A549 (cell line): Measurements from ENCODE around the gene HIGD1B. TPM values are rescaled to one million over a fixed set of nuclear protein-coding genes. Genes with fewer than 3 reads are reported as not detected.

ENCODE experiments used
- ATAC-seq, 2 experiments: fragments of 200-7000 bp in 1 of 2; fragments of >200 bp in 1 of 2; cut with Nextera tagmentation in 1 of 2; cut with Tn5 transposase in 1 of 2; 3 replicates each; pipeline versions ENCODE4 v1.8.0 to v1.9.1; 2018 to 2020; ENCODE audit warnings: mild to moderate bottlenecking in 1 of 2, moderate library complexity in 1 of 2
- CTCF ChIA-PET: fragments of 300-600 bp; sonication (Branson Sonifier 250); formaldehyde crosslinking; extraction: SDS; loops from one replicate; lab custom pipeline; 2021; ENCODE audit warnings: antibody characterized with exemption, inconsistent platforms; lab: Yijun Ruan, JAX
- POLR2A ChIA-PET: fragments of 350-600 bp; formaldehyde crosslinking; extraction: SDS; loops from one replicate; lab custom pipeline; 2021; ENCODE audit warnings: antibody characterized with exemption, inconsistent platforms; lab: Yijun Ruan, JAX
- DNase-seq, 2 experiments: peaks; one replicate each; pipeline versions ENCODE4 v3.0.0 to v3.0.0-alpha.2; 2011 to 2016; ENCODE audit warnings: low read depth in 1 of 2, low spot score in 1 of 2
- FAIRE-seq: peaks from 2 replicates; lab custom pipeline; 2011; peaks lifted over from hg19 to GRCh38; lab: Jason Lieb, UNC
- H3K27ac ChIP-seq, 2 experiments: fragments of >200 bp; sonication (Bioruptor Twin); formaldehyde crosslinking; 3 replicates each; pipeline ENCODE4 v1.5.1; 2016 to 2017
- H3K4me1 ChIP-seq: fragments of >200 bp; sonication (Bioruptor Twin); formaldehyde crosslinking; 3 replicates; pipeline ENCODE4 v1.6.1; 2016
- H3K4me2 ChIP-seq: fragments of >200 bp; sonication (Bioruptor Twin); formaldehyde crosslinking; 3 replicates; pipeline ENCODE4 v1.6.1; 2016
- H3K4me3 ChIP-seq: fragments of >200 bp; sonication (Bioruptor Twin); formaldehyde crosslinking; 3 replicates; pipeline ENCODE4 v1.5.1; 2016
- H3K9me3 ChIP-seq: fragments of >200 bp; sonication (Bioruptor Twin); formaldehyde crosslinking; 3 replicates; pipeline ENCODE4 v1.6.1; 2016
- CBX2 ChIP-seq: fragments of 200-600 bp; sonication (generic); IDR thresholded peaks from 2 replicates; pipeline ENCODE4 v1.6.1; 2016; ENCODE audit warnings: low read depth, mild to moderate bottlenecking, borderline replicate concordance
- CEBPB ChIP-seq, 2 experiments: fragments of >200 bp in 1 of 2; sonication (Bioruptor Twin) in 1 of 2; formaldehyde crosslinking in 1 of 2; IDR thresholded peaks; 2 replicates each; pipeline ENCODE4 v1.6.1; 2012 to 2016
- FOSB ChIP-seq: fragments of 250-450 bp; sonication (Bioruptor Pico); IDR thresholded peaks from 2 replicates; pipeline ENCODE4 v1.5.0; 2020; ENCODE audit warnings: mild to moderate bottlenecking, moderate library complexity
- FOSL2 ChIP-seq, 2 experiments: fragments of 450-650 bp in 1 of 2; fragments of >200 bp in 1 of 2; sonication (Bioruptor Twin) in 1 of 2; formaldehyde crosslinking; IDR thresholded peaks; 2 replicates each; pipeline versions ENCODE4 v1.5.0 to v1.6.1; 2016 to 2020; ENCODE audit warnings: mild to moderate bottlenecking in 1 of 2, moderate library complexity in 1 of 2
- GATA3 ChIP-seq: IDR thresholded peaks from 2 replicates; pipeline ENCODE4 v1.6.1; 2012; ENCODE audit warnings: borderline replicate concordance
- HDAC2 ChIP-seq: fragments of 200-600 bp; sonication (generic); IDR thresholded peaks from 2 replicates; pipeline ENCODE4 v1.6.1; 2016
- HEYL ChIP-seq: fragments of 250-450 bp; sonication (Bioruptor Pico); IDR thresholded peaks from 2 replicates; pipeline ENCODE4 v1.8.0; 2021; ENCODE audit warnings: mild to moderate bottlenecking, moderate library complexity
- HOXB13 ChIP-seq: fragments of 250-450 bp; sonication (Bioruptor Pico); IDR thresholded peaks from 2 replicates; pipeline ENCODE4 v1.5.0; 2020; ENCODE audit warnings: low read depth, mild to moderate bottlenecking, moderate library complexity
- HOXB5 ChIP-seq: fragments of 250-450 bp; sonication (Bioruptor Pico); IDR thresholded peaks from 2 replicates; pipeline ENCODE4 v1.5.0; 2020; ENCODE audit warnings: mild to moderate bottlenecking, moderate library complexity
- JUN ChIP-seq, 2 experiments: fragments of >200 bp; sonication (Bioruptor Twin); formaldehyde crosslinking; IDR thresholded peaks; 2 replicates in 1 of 2; 3 replicates in 1 of 2; pipeline ENCODE4 v1.6.1; 2016 to 2017
- MAZ ChIP-seq: fragments of 150-350 bp; IDR thresholded peaks from 2 replicates; pipeline ENCODE4 v1.6.1; 2014; ENCODE audit warnings: antibody characterized with exemption, low read depth, low read length, borderline replicate concordance
- NPAS2 ChIP-seq: fragments of 250-450 bp; sonication (Bioruptor Pico); IDR thresholded peaks from 2 replicates; pipeline ENCODE4 v1.8.0; 2022; ENCODE audit warnings: mild to moderate bottlenecking, moderate library complexity, borderline replicate concordance
- PHF8 ChIP-seq: fragments of 200-600 bp; sonication (generic); IDR thresholded peaks from 2 replicates; pipeline ENCODE4 v1.6.1; 2016; ENCODE audit warnings: low read depth, mild to moderate bottlenecking, antibody characterized with exemption, moderate library complexity, borderline replicate concordance
- POLR2AphosphoS2 ChIP-seq: conservative IDR thresholded peaks from 2 replicates; pipeline ENCODE4 v1.6.1; 2012; ENCODE audit warnings: low read length, improper control_type of control experiment, inconsistent platforms
- RARB ChIP-seq: fragments of 250-450 bp; sonication (Bioruptor Pico); IDR thresholded peaks from 2 replicates; pipeline ENCODE4 v1.8.0; 2021; ENCODE audit warnings: mild to moderate bottlenecking, moderate library complexity
- RFX5 ChIP-seq: fragments of 450-650 bp; IDR thresholded peaks from 2 replicates; pipeline ENCODE4 v1.7.1; 2014; ENCODE audit warnings: antibody characterized with exemption, mild to moderate bottlenecking, moderate library complexity
- SMC3 ChIP-seq: fragments of >200 bp; sonication (Bioruptor Twin); formaldehyde crosslinking; IDR thresholded peaks from 3 replicates; pipeline ENCODE4 v1.6.1; 2018; ENCODE audit warnings: inconsistent platforms
- SREBF2 ChIP-seq: fragments of 450-650 bp; IDR thresholded peaks from 2 replicates; pipeline ENCODE4 v1.6.1; 2014; ENCODE audit warnings: mild to moderate bottlenecking, moderate library complexity
- USF2 ChIP-seq: fragments of 450-650 bp; IDR thresholded peaks from 2 replicates; pipeline ENCODE4 v1.6.1; 2014; ENCODE audit warnings: antibody characterized with exemption
- ZC3H11A ChIP-seq: fragments of 450-650 bp; IDR thresholded peaks from 2 replicates; pipeline ENCODE4 v1.6.1; 2014; ENCODE audit warnings: antibody characterized with exemption, mild to moderate bottlenecking
- ZNF302 ChIP-seq: fragments of 250-450 bp; sonication (Bioruptor Pico); IDR thresholded peaks from 2 replicates; pipeline ENCODE4 v1.9.0; 2021; ENCODE audit warnings: inconsistent platforms, mild to moderate bottlenecking, moderate library complexity
- ZSCAN20 ChIP-seq: fragments of 250-450 bp; sonication (Bioruptor Pico); IDR thresholded peaks from 2 replicates; pipeline ENCODE4 v1.8.0; 2022; ENCODE audit warnings: mild to moderate bottlenecking, moderate library complexity
- WGBS: methylation state at CpG from one replicate; pipeline ENCODE4 v1.1.6; 2017; ENCODE audit errors: missing lambda C conversion rate; 5-methylcytosine and 5-hydroxymethylcytosine counted together
- polyA plus RNA-seq, 4 experiments: library from polyadenylated mRNA; depleted of rRNA in 3 of 4; stranded (reverse); fragments of >200 nt; fragmentation: RNase III in 1 of 4; extraction: RNeasy Plus Mini Kit Qiagen cat#74134 plus additional on column Dnase treatment in 1 of 4; gene quantifications; 2 replicates in 3 of 4; 3 replicates in 1 of 4; pipeline ENCODE4 v1.2.3, GENCODE V29; 2011 to 2017
- TF ChIP-seq, protein P1 (sequence below): fragments of >200 bp; sonication (Bioruptor Twin); formaldehyde crosslinking; IDR thresholded peaks from 3 replicates; pipeline ENCODE4 v1.5.1; 2016
- TF ChIP-seq, protein P2 (sequence below): IDR thresholded peaks from 2 replicates; pipeline ENCODE4 v1.6.1; 2012
- TF ChIP-seq, protein P3 (sequence below): fragments of >200 bp; sonication (Bioruptor Twin); formaldehyde crosslinking; IDR thresholded peaks from 2 replicates; pipeline ENCODE4 v1.6.1; 2016
- TF ChIP-seq, protein P4 (sequence below): IDR thresholded peaks from 2 replicates; pipeline ENCODE4 v1.6.1; 2012

The HIGD1B gene
- polyA plus RNA-seq, 2 of the 4 experiments (the other 2 are of a cell fraction): not detected

DNA sequence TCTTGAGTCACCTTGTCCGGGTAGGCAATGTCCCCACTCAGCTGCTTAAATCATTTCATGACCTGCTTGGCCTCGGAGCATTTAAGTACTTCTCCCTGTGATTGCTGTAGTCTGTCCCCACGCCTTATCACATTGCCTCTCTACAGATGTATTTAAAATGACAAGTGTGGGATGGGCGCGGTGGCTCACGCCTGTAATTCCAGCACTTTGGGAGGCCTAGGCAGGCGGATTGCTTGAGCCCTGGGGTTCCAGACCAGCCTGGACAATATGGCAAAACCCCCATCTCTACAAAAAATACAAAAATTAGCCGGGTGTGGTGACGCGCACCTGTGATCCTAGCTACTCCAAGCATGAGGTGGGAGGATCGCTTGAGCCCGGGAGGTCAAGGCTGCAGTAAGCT is 16.3 kb upstream of the HIGD1B start:
- no peak for TF ChIP-seq HDAC2
- TF ChIP-seq RFX5: no peak
- TF ChIP-seq JUN (IDR thresholded peaks at IDR 0.05): no peak
- TF ChIP-seq HOXB5 (CRISPR knock-in tag): no peak
- TF ChIP-seq NPAS2 (CRISPR knock-in tag): no peak
- no peak for TF ChIP-seq ZSCAN20
- TF ChIP-seq, protein P1, sequence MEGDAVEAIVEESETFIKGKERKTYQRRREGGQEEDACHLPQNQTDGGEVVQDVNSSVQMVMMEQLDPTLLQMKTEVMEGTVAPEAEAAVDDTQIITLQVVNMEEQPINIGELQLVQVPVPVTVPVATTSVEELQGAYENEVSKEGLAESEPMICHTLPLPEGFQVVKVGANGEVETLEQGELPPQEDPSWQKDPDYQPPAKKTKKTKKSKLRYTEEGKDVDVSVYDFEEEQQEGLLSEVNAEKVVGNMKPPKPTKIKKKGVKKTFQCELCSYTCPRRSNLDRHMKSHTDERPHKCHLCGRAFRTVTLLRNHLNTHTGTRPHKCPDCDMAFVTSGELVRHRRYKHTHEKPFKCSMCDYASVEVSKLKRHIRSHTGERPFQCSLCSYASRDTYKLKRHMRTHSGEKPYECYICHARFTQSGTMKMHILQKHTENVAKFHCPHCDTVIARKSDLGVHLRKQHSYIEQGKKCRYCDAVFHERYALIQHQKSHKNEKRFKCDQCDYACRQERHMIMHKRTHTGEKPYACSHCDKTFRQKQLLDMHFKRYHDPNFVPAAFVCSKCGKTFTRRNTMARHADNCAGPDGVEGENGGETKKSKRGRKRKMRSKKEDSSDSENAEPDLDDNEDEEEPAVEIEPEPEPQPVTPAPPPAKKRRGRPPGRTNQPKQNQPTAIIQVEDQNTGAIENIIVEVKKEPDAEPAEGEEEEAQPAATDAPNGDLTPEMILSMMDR: no peak
- no peak for TF ChIP-seq USF2
- no peak for TF ChIP-seq ZNF302 (CRISPR knock-in tag)
- TF ChIP-seq MAZ: no peak
- no peak for TF ChIP-seq SMC3
- TF ChIP-seq HOXB13 (CRISPR knock-in tag): no peak
- TF ChIP-seq PHF8: no peak
- no peak for TF ChIP-seq CBX2
- TF ChIP-seq FOSL2 (IDR thresholded peaks at IDR 0.05): no peak
- TF ChIP-seq FOSL2 (CRISPR knock-in tag; IDR thresholded peaks at IDR 0.05): no peak
- Histone ChIP-seq H3K9me3 (no peaks in the 10 kb centered on the region), H3K4me2 (no peak overlapping the region), H3K4me3 (no peak overlapping the region), H3K4me1 (peaks cover 18% of the 10 kb centered on the region), H3K27ac (no peak overlapping the region)
- FAIRE-seq: no peak
- POLR2A ChIA-PET: interaction anchor here (0.6 kb wide), 1 partner anchor 110 kb away, joined by 3 read pairs; no protein-coding TSS in a partner anchor
- CTCF ChIA-PET: interaction anchor here (1.3 to 10.1 kb wide), 6 partner anchors 11 to 188 kb away, joined by 3 to 122 read pairs (median 12); no protein-coding TSS in a partner anchor
- whole genome bisulfite sequencing: 88% methylated on average over 12 of the region's 12 CpGs
- DNase-seq: no peak
- no peak for ATAC-seq

DNA sequence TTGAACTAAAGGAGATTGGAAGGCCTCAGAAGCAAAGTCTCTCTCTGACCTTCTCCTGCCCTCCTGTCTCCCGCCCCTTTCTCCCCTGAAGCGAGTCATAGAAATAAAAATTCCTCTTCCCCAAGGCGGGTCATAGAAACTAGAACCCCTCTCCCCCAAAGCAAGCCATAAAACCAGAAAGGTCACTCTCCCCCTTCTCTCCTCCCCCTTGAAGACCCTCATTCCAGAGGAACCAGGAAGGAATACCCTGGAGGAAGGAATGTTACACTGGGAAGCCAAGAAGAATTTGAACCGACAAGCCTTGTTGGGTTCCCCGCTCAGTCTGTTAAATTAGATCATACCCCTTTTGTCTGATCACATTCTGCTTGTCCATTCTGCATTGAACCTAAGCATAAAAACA is 14.9 kb upstream of the HIGD1B start:
- H3K27ac ChIP-seq: no peak overlapping the region
- WGBS: 84% methylated on average over 5 of the region's 5 CpGs
- no peak for TF ChIP-seq FOSB
- TF ChIP-seq HDAC2: no peak
- no peak for TF ChIP-seq USF2
- no peak for TF ChIP-seq NPAS2 (CRISPR knock-in tag)
- TF ChIP-seq GATA3: no peak
- TF ChIP-seq, protein P1: no peak
- TF ChIP-seq HEYL (CRISPR knock-in tag): no peak
- no peak for TF ChIP-seq POLR2AphosphoS2
- TF ChIP-seq SREBF2: no peak
- no peak for TF ChIP-seq RARB (CRISPR knock-in tag)
- TF ChIP-seq ZC3H11A: no peak
- TF ChIP-seq CEBPB (IDR thresholded peaks at IDR 0.05): no peak
- TF ChIP-seq, protein P2, sequence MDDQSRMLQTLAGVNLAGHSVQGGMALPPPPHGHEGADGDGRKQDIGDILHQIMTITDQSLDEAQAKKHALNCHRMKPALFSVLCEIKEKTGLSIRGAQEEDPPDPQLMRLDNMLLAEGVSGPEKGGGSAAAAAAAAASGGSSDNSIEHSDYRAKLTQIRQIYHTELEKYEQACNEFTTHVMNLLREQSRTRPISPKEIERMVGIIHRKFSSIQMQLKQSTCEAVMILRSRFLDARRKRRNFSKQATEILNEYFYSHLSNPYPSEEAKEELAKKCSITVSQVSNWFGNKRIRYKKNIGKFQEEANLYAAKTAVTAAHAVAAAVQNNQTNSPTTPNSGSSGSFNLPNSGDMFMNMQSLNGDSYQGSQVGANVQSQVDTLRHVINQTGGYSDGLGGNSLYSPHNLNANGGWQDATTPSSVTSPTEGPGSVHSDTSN: no peak
- TF ChIP-seq, protein P3, sequence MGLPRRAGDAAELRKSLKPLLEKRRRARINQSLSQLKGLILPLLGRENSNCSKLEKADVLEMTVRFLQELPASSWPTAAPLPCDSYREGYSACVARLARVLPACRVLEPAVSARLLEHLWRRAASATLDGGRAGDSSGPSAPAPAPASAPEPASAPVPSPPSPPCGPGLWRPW: no peak
- TF ChIP-seq, protein P4, sequence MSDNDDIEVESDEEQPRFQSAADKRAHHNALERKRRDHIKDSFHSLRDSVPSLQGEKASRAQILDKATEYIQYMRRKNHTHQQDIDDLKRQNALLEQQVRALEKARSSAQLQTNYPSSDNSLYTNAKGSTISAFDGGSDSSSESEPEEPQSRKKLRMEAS: no peak

More for the DNA sequence above, 14.9 kb upstream of the HIGD1B start:
- no peaks in the 10 kb centered on the region for H3K9me3 ChIP-seq
- H3K4me3 ChIP-seq: no peak overlapping the region
- no peak overlapping the region for H3K4me2 ChIP-seq
- no peak for DNase-seq
- ChIA-PET CTCF (interaction anchor here (0.6 to 10.1 kb wide), 6 partner anchors 9 to 187 kb away, joined by 3 to 122 read pairs (median 12); no protein-coding TSS in a partner anchor), POLR2A (interaction anchor here (0.5 kb wide), 1 partner anchor 25 kb away, joined by 4 read pairs; no protein-coding TSS in a partner anchor)
- FAIRE-seq: no peak
- no peak for ATAC-seq
- peaks cover 14% of the 10 kb centered on the region for H3K4me1 ChIP-seq
